ENCODE measurements around the gene DEFB132. TPM values are rescaled to one million over a fixed set of nuclear protein-coding genes. Genes with fewer than 3 reads are reported as not detected.

DEFB132 gene
- total RNA-seq, 2 experiments from 2014 or later: not detected

- no peaks in the 10 kb centered on the region for H3K9me3 Mint-ChIP-seq (ENCODE audit: low read depth)
- peak overlapping the region; percentile 100 for H3K4me3 Mint-ChIP-seq
- no peaks in the 10 kb centered on the region for H3K27me3 Mint-ChIP-seq
- peak; percentile 72 for DNase-seq
- ChIA-PET POLR2A (interaction anchor here (0.7 to 2.0 kb wide), 2 partner anchors 21 to 27 kb away, joined by 7 to 8 read pairs; partner anchors contain the start of gene SOX12), CTCF (interaction anchor here (0.9 to 6.1 kb wide), 6 partner anchors 10 to 39 kb away, joined by 3 to 40 read pairs (median 4); no protein-coding TSS in a partner anchor)
- ATAC-seq: peak; percentile 40
- peaks cover 31% of the 10 kb centered on the region for H3K36me3 Mint-ChIP-seq (ENCODE audit: low read depth)
- intact Hi-C loops (cut with DNase I, micrococcal nuclease): loop anchor here (1.0 kb wide), 5 partner anchors 12 to 245 kb away; partner anchors contain the start of genes CSNK2A1 (in 1 of the 2) and RBCK1 (in 1 of the 2)
- peaks cover 52% of the 10 kb centered on the region for H3K4me1 Mint-ChIP-seq
- peak overlapping the region; percentile 99 for H3K27ac Mint-ChIP-seq
Measured at GRCh38 chr20:297925-298775, 40.6 kb downstream of the DEFB132 start.

DNA sequence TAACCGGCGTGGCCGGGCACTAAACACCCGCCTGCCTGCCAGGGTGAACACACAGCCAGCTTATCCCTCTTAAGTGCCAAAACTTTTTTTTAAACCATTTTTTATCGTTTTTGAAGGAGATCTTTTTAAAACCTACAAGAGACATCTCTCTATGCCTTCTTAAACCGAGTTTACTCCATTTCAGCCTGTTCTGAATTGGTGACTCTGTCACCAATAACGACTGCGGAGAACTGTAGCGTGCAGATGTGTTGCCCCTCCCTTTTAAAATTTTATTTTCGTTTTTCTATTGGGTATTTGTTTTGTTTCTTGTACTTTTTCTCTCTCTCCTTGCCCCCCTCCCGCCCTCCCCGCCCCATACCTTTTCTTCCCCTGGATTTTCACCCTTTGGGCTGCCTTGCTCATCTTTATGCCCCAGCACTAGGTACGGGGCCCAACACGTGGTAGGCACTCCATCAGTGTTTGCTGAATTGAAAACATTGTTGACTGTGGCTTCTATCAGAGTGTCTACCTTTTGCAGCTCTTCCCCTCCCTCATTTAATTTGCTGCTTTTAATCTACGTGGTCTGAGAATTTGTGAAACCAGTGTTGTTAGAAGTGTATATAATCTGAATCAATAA, 41.4 kb downstream of the DEFB132 start:
- H3K9me3 Mint-ChIP-seq (ENCODE audit: low read depth): no peaks in the 10 kb centered on the region
- ChIA-PET CTCF (interaction anchor here (0.9 to 6.1 kb wide), 8 partner anchors 9 to 40 kb away, joined by 3 to 40 read pairs (median 4); no protein-coding TSS in a partner anchor), POLR2A (interaction anchor here (2.0 kb wide), 1 partner anchor 26 kb away, joined by 7 read pairs; the partner anchor contains the start of gene SOX12)
- DNase-seq (no peak), ATAC-seq (no peak)
- no peaks in the 10 kb centered on the region for H3K27me3 Mint-ChIP-seq
- H3K27ac Mint-ChIP-seq: peak overlapping the region; percentile 99
- peaks cover 31% of the 10 kb centered on the region for H3K36me3 Mint-ChIP-seq (ENCODE audit: low read depth)
- H3K4me1 Mint-ChIP-seq: peaks cover 52% of the 10 kb centered on the region
- peak overlapping the region; percentile 100 for H3K4me3 Mint-ChIP-seq
- intact Hi-C loops (cut with DNase I, micrococcal nuclease): loop anchor here in 1 of 2 experiments (1.0 kb wide), 1 partner anchor 11 kb away; no protein-coding TSS in a partner anchor

- DNase-seq (no peak), ATAC-seq (no peak)
- H3K27me3 Mint-ChIP-seq: no peaks in the 10 kb centered on the region
- peaks cover 31% of the 10 kb centered on the region for H3K36me3 Mint-ChIP-seq (ENCODE audit: low read depth)
- CTCF ChIA-PET: interaction anchor here (0.6 to 6.1 kb wide), 5 partner anchors 24 to 182 kb away, joined by 3 to 40 read pairs (median 13); no protein-coding TSS in a partner anchor
- POLR2A ChIA-PET: no interaction called here
- intact Hi-C loops (cut with DNase I, micrococcal nuclease): no loop called here
- peak overlapping the region; percentile 100 for H3K4me3 Mint-ChIP-seq
- no peaks in the 10 kb centered on the region for H3K9me3 Mint-ChIP-seq (ENCODE audit: low read depth)
- peak overlapping the region; percentile 45 for H3K27ac Mint-ChIP-seq
- peaks cover 52% of the 10 kb centered on the region for H3K4me1 Mint-ChIP-seq
Measured at GRCh38 chr20:300345-300990, 42.9 kb downstream of the DEFB132 start.

DNA sequence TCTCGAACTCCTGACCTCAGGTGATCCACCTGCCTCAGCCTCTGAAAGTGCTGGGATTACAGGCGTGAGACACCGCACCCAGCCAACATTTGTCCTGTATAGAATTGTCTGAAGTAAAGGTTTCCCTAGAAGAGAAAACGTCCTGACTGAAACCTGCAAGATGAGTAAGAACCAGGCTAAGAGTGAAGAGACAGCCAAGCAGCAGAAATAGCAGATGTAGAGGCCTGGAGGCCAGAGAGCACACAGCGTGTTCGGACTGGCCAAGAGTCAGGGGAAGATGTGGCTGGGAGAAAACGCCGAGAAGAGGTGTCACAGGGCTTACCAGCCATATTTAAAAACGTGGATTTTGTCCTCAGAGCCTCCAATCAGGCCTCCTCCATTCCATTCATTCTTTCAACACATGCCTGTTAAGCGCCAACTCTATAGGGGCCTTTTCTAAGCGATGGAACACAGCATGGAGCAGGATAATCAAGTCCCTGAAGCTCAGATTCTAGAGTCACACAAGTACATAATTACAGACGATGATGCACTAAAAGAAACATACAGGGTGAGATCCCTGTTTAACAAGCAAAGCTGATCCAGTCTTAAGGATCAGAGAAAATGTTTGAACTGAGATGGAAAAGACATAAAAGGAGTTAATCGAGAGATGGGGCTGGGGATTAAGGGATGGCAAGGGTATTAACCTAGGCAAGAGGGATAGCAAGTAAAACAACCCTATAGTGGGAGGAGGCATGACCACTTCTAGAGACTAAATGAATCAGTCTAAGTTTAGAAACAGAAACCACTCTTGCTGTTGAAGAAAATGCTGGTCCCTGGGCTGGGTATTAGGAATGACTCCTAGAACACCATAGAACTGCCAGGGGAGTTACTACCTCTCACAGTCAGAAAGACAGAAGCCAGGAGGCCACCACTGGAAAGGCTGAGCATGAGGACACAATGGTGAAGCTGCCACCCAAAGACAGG, 44.6 kb downstream of the DEFB132 start:
- H3K9me3 Mint-ChIP-seq (ENCODE audit: low read depth): no peaks in the 10 kb centered on the region
- ATAC-seq (peak; percentile 73), DNase-seq (peak; percentile 36)
- intact Hi-C loops (cut with DNase I, micrococcal nuclease): no loop called here
- POLR2A ChIA-PET: no interaction called here
- CTCF ChIA-PET: interaction anchor here (0.6 to 6.1 kb wide), 3 partner anchors 22 to 31 kb away, joined by 4 to 40 read pairs (median 13); no protein-coding TSS in a partner anchor
- no peaks in the 10 kb centered on the region for H3K27me3 Mint-ChIP-seq
- H3K27ac Mint-ChIP-seq: peak overlapping the region; percentile 52
- peak overlapping the region; percentile 3 for H3K4me3 Mint-ChIP-seq
- peaks cover 31% of the 10 kb centered on the region for H3K36me3 Mint-ChIP-seq (ENCODE audit: low read depth)
- peaks cover 40% of the 10 kb centered on the region for H3K4me1 Mint-ChIP-seq

DNA sequence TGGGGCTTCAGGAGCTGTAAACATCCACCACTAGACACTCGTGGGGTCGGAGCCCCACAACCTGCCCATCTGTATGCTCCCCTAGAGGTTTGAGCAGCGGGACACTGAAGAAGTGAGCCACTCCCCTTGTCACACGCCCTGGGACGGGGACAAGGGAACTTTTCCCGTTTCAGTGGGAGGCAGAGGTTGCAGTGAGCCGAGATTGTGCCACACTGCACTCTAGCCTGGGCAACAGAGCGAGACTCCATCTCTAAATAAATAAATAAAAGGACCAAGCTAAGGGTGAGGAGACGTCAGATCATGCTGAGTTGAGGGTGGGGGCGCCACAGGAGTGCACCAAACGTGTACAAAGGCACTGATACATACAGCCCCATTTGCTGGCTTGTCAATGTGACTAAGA, 48.2 kb downstream of the DEFB132 start:
- intact Hi-C loops (cut with DNase I, micrococcal nuclease): no loop called here
- Mint-ChIP-seq H3K4me3 (no peak overlapping the region), H3K27ac (no peak overlapping the region), H3K9me3 (ENCODE audit: low read depth) (no peaks in the 10 kb centered on the region), H3K4me1 (peaks cover 31% of the 10 kb centered on the region), H3K36me3 (ENCODE audit: low read depth) (peaks cover 6% of the 10 kb centered on the region), H3K27me3 (no peaks in the 10 kb centered on the region)
- no peak for ATAC-seq
- CTCF ChIA-PET: interaction anchor here (0.7 kb wide), 1 partner anchor 24 kb away, joined by 4 read pairs; no protein-coding TSS in a partner anchor
- DNase-seq: no peak
- POLR2A ChIA-PET: no interaction called here

DNA sequence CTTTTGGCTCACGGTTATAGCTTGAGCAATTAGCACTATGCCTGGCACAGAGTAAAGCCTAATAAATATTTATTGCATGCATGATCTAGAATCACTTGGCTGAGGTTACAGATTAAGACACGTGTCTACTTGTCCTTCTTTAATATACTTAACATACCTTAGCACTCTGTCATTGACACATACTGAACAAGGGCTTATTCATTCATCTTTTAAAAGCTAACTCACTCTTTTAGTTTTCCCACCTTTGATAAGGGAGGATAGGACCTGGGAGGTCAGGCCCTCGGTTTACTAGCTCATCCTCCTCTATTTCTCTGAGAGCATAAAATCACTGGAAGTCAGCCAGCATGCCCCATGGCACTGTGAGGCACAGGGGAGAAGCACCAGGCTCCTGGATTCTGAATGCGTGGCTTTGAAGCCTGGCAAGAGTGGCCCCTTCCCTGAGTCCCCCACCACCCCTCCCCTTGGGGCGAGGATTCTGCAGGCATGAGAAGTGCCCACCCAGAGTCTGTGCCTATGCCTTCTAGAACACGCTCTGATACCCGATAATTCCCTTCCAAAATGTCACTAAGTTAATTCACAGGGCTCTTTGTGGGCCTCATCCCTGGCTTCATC, 51.0 kb downstream of the DEFB132 start:
- Mint-ChIP-seq H3K36me3 (ENCODE audit: low read depth) (no peaks in the 10 kb centered on the region), H3K27me3 (no peaks in the 10 kb centered on the region), H3K9me3 (ENCODE audit: low read depth) (no peaks in the 10 kb centered on the region), H3K27ac (no peak overlapping the region), H3K4me3 (no peak overlapping the region), H3K4me1 (peaks cover 11% of the 10 kb centered on the region)
- intact Hi-C loops (cut with DNase I, micrococcal nuclease): no loop called here
- POLR2A ChIA-PET: no interaction called here
- CTCF ChIA-PET: interaction anchor here (0.8 to 1.4 kb wide), 4 partner anchors 9 to 53 kb away, joined by 3 to 4 read pairs (median 3); no protein-coding TSS in a partner anchor
- DNase-seq (no peak), ATAC-seq (no peak)

GRCh38 chr20:309306-309840, 51.8 kb downstream of the DEFB132 start:
- H3K4me3 Mint-ChIP-seq: no peak overlapping the region
- peaks cover 11% of the 10 kb centered on the region for H3K4me1 Mint-ChIP-seq
- intact Hi-C loops (cut with DNase I, micrococcal nuclease): no loop called here
- DNase-seq (no peak), ATAC-seq (no peak)
- no peaks in the 10 kb centered on the region for H3K27me3 Mint-ChIP-seq
- H3K36me3 Mint-ChIP-seq (ENCODE audit: low read depth): no peaks in the 10 kb centered on the region
- H3K27ac Mint-ChIP-seq: no peak overlapping the region
- ChIA-PET POLR2A (no interaction called here), CTCF (interaction anchor here (0.8 to 1.8 kb wide), 3 partner anchors 10 to 54 kb away, joined by 3 to 9 read pairs (median 3); no protein-coding TSS in a partner anchor)
- H3K9me3 Mint-ChIP-seq (ENCODE audit: low read depth): no peaks in the 10 kb centered on the region

GRCh38 chr20:309841-310644, 52.5 kb downstream of the DEFB132 start:
- peak; percentile 100 for ATAC-seq
- H3K4me3 Mint-ChIP-seq: peak overlapping the region; percentile 56

DNA sequence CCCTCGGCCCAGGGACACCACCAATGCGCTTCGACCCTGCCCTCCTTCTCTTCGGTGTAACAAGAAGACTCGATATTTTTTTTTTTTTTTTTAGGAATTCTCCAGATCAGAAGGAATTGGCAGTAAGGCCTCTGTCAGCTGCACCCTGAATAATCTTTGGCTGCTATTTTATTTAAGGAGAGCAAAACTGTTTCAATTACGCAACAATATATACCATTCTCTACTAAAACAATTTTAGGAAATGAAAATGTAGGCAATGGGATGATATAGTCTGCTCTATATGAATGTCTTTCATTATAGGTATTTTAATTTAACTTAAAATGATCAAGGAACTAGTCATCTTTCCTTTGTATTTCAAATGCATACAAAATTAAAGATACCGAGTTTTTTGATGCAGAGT, 53.1 kb downstream of the DEFB132 start:
- ChIA-PET POLR2A (interaction anchor here (0.6 kb wide), 1 partner anchor 14 kb away, joined by 3 read pairs; no protein-coding TSS in a partner anchor), CTCF (interaction anchor here (0.8 to 1.8 kb wide), 4 partner anchors 9 to 153 kb away, joined by 3 to 9 read pairs (median 4); no protein-coding TSS in a partner anchor)
- intact Hi-C loops (cut with DNase I, micrococcal nuclease): loop anchor here (1.0 kb wide), 4 partner anchors 12 to 20 kb away; partner anchors contain the start of genes C20orf96 (in 1 of the 2) and SOX12 (in 1 of the 2)
- ATAC-seq (no peak), DNase-seq (no peak)
- H3K4me1 Mint-ChIP-seq: peaks cover 11% of the 10 kb centered on the region
- H3K27me3 Mint-ChIP-seq: no peaks in the 10 kb centered on the region
- H3K4me3 Mint-ChIP-seq: peak overlapping the region; percentile 56
- H3K27ac Mint-ChIP-seq: no peak overlapping the region
- no peaks in the 10 kb centered on the region for H3K36me3 Mint-ChIP-seq (ENCODE audit: low read depth)
- no peaks in the 10 kb centered on the region for H3K9me3 Mint-ChIP-seq (ENCODE audit: low read depth)

More at GRCh38 chr20:309841-310644, 52.5 kb downstream of the DEFB132 start:
- POLR2A ChIA-PET: interaction anchor here (0.6 kb wide), 1 partner anchor 14 kb away, joined by 3 read pairs; no protein-coding TSS in a partner anchor
- peaks cover 11% of the 10 kb centered on the region for H3K4me1 Mint-ChIP-seq
- H3K27ac Mint-ChIP-seq: no peak overlapping the region
- H3K27me3 Mint-ChIP-seq: no peaks in the 10 kb centered on the region
- CTCF ChIA-PET: interaction anchor here (0.8 to 1.8 kb wide), 5 partner anchors 10 to 152 kb away, joined by 3 to 9 read pairs (median 3); no protein-coding TSS in a partner anchor
- no peaks in the 10 kb centered on the region for H3K9me3 Mint-ChIP-seq (ENCODE audit: low read depth)
- DNase-seq: peak; percentile 91
- intact Hi-C loops (cut with DNase I, micrococcal nuclease): loop anchor here (1.0 kb wide), 4 partner anchors 12 to 20 kb away; partner anchors contain the start of genes C20orf96 (in 1 of the 2) and SOX12 (in 1 of the 2)
- H3K36me3 Mint-ChIP-seq (ENCODE audit: low read depth): no peaks in the 10 kb centered on the region

Data from activated CD4-positive, alpha-beta T cell treated with anti-CD3 and anti-CD28 coated beads for 36 hours (primary cell).